HG03196 (cell line): ENCODE measurements around the gene AURKA.

Experiments
- ATAC-seq: cut with Tn5 transposase; IDR thresholded peaks from one replicate; pipeline ENCODE4 v1.9.1; 2021; ENCODE audit not compliant: unreplicated experiment

AURKA gene

GRCh38 chr20:56392132-56392880 is at the start of gene AURKA, which contains the start of gene CSTF1:
TSS of gene AURKA (minus strand) at chr20:56392215. CDS start at chr20:56388197, 4,018 bp downstream.
TSS of gene CSTF1 (plus strand) at chr20:56392645. CDS start at chr20:56395553, 2,908 bp downstream.
- ATAC-seq = peak; percentile 94

GRCh38 chr20:56440346-56441007 is 48.5 kb upstream of the AURKA start:
- ATAC-seq = peak; percentile 74

- no peak for ATAC-seq
Measured at GRCh38 chr20:56439771-56440291, 47.8 kb upstream of the AURKA start.

GRCh38 chr20:56438284-56438683 is 46.3 kb upstream of the AURKA start:
- ATAC-seq = no peak

GRCh38 chr20:56437196-56437960 is 45.4 kb upstream of the AURKA start:
- ATAC-seq = no peak

GRCh38 chr20:56433880-56434255 is 41.9 kb upstream of the AURKA start:
- ATAC-seq = no peak

- no peak for ATAC-seq
Measured at GRCh38 chr20:56433221-56433879, 41.3 kb upstream of the AURKA start.

- ATAC-seq = no peak
Measured at GRCh38 chr20:56431471-56431870, 39.5 kb upstream of the AURKA start.

- ATAC-seq = no peak
Measured at GRCh38 chr20:56430957-56431356, 38.9 kb upstream of the AURKA start.

GRCh38 chr20:56430461-56430860 is 38.4 kb upstream of the AURKA start:
- no peak for ATAC-seq

GRCh38 chr20:56429941-56430340 is 37.9 kb upstream of the AURKA start:
- no peak for ATAC-seq

- ATAC-seq = no peak
Measured at GRCh38 chr20:56429502-56429901, 37.5 kb upstream of the AURKA start.

- ATAC-seq = no peak
Measured at GRCh38 chr20:56428881-56429280, 36.9 kb upstream of the AURKA start.

GRCh38 chr20:56428410-56428809 is 36.4 kb upstream of the AURKA start:
- no peak for ATAC-seq

GRCh38 chr20:56427797-56428196 is 35.8 kb upstream of the AURKA start:
- ATAC-seq = no peak

- ATAC-seq = no peak
Measured at GRCh38 chr20:56426926-56427325, 34.9 kb upstream of the AURKA start.

GRCh38 chr20:56426026-56426425 is 34.0 kb upstream of the AURKA start:
- ATAC-seq = no peak

- ATAC-seq = no peak
Measured at GRCh38 chr20:56424931-56425330, 32.9 kb upstream of the AURKA start.

- no peak for ATAC-seq
Measured at GRCh38 chr20:56423886-56424285, 31.9 kb upstream of the AURKA start.

- no peak for ATAC-seq
Measured at GRCh38 chr20:56423211-56423610, 31.2 kb upstream of the AURKA start.

- ATAC-seq = no peak
Measured at GRCh38 chr20:56422824-56423189, 30.8 kb upstream of the AURKA start.
